CD4-positive, alpha-beta memory T cell (primary cell): ENCODE data around the gene ELL2. TPM values are rescaled to one million over a fixed set of nuclear protein-coding genes. Genes with fewer than 3 reads are reported as not detected.
A peak's percentile ranks its signal among the peaks of the same experiment; 100 is the strongest.
"Not testable (repeated sequence)": the region's sequence is repeated elsewhere in the genome, so short reads cannot be mapped to it uniquely, and the experiment has no call there.

Experiments used
- CTCF ChIA-PET: fragments of 350-600 bp; sonication (Branson Sonifier 250); formaldehyde crosslinking; loops from one replicate; lab custom pipeline; 2021; ENCODE audit warnings: inconsistent platforms; ENCODE audit not compliant: partially characterized antibody; lab: Charles Lee
- POLR2A ChIA-PET: fragments of 350-600 bp; sonication (Branson Sonifier 250); formaldehyde crosslinking; loops from one replicate; lab custom pipeline; 2021; ENCODE audit not compliant: partially characterized antibody; lab: Charles Lee
- DNase-seq, 5 donors: peaks; one replicate each; pipeline versions ENCODE4 v3.0.0 to v3.0.0-alpha.2; 2020 to 2022; ENCODE audit warnings: mixed read lengths in 1 of 5
- H3K27ac ChIP-seq: one replicate; pipeline ENCODE4 v1.7.0; 2013; ENCODE audit warnings: low read depth, low read length
- H3K27me3 ChIP-seq: 2 replicates; pipeline ENCODE4 v1.7.0; 2013; ENCODE audit warnings: mild to moderate bottlenecking, low read length, moderate library complexity; ENCODE audit not compliant: insufficient read depth
- H3K36me3 ChIP-seq: 2 replicates; pipeline ENCODE4 v1.7.0; 2013; ENCODE audit warnings: mild to moderate bottlenecking, low read length, moderate library complexity; ENCODE audit not compliant: insufficient read depth
- H3K4me1 ChIP-seq: 2 replicates; pipeline ENCODE4 v1.7.0; 2013; ENCODE audit warnings: mild to moderate bottlenecking, low read length, moderate library complexity; ENCODE audit not compliant: insufficient read depth
- H3K4me3 ChIP-seq, 2 donors: one replicate each; pipeline ENCODE4 v1.7.0; 2013; ENCODE audit warnings: low read length in 2 of 2, mild to moderate bottlenecking in 1 of 2
- H3K9me3 ChIP-seq, 2 donors: one replicate each; pipeline ENCODE4 v1.7.0; 2013; ENCODE audit warnings: low read length in 2 of 2, control low read depth in 1 of 2; ENCODE audit not compliant: control insufficient read depth in 1 of 2
- H3K27ac Mint-ChIP-seq, 7 donors: one replicate each; pipeline ENCODE4 v1.8.0; 2020 to 2021; ENCODE audit warnings: mixed read lengths in 7 of 7, mild to moderate bottlenecking in 6 of 7, inconsistent platforms in 3 of 7, moderate library complexity in 3 of 7
- H3K27me3 Mint-ChIP-seq, 2 donors: one replicate each; pipeline ENCODE4 v1.8.0; 2020 to 2021; ENCODE audit warnings: mixed read lengths in 2 of 2
- H3K36me3 Mint-ChIP-seq, 2 donors: one replicate each; pipeline ENCODE4 v1.8.0; 2020 to 2021; ENCODE audit warnings: mixed read lengths in 2 of 2, inconsistent platforms in 1 of 2, mild to moderate bottlenecking in 1 of 2
- H3K4me1 Mint-ChIP-seq, 4 donors: one replicate each; pipeline ENCODE4 v1.8.0; 2020 to 2021; ENCODE audit warnings: mixed read lengths in 4 of 4, mild to moderate bottlenecking in 1 of 4
- H3K4me3 Mint-ChIP-seq, 8 donors: one replicate each; pipeline ENCODE4 v1.8.0; 2020 to 2021; ENCODE audit warnings: mixed read lengths in 8 of 8, mild to moderate bottlenecking in 7 of 8, moderate library complexity in 6 of 8, inconsistent platforms in 3 of 8
- H3K9me3 Mint-ChIP-seq, 8 donors: one replicate each; pipeline ENCODE4 v1.8.0; 2020 to 2021; ENCODE audit warnings: mixed read lengths in 8 of 8, mild to moderate bottlenecking in 5 of 8, inconsistent platforms in 3 of 8, moderate library complexity in 1 of 8
- intact Hi-C: fragments of 100-400 bp; cut with micrococcal nuclease; formaldehyde crosslinking; loops from one replicate; pipeline ENCODE4 v1.15.1; 2023
- polyA plus RNA-seq, 2 donors: library from polyadenylated mRNA; unstranded; fragments of 300-500 nt; fragmentation: Illumina TruSeq; gene quantifications; one replicate each; pipeline ENCODE4 v1.2.3, GENCODE V29; 2021
- total RNA-seq, 2 experiments: library from RNA; stranded (reverse); gene quantifications; one replicate each; pipeline ENCODE4 v1.2.3, GENCODE V29; 2021

The ELL2 gene
- total and polyA plus RNA-seq, 4 experiments from 2014 or later, result 2.8 to 15.6 (median 9.3) TPM

DNA sequence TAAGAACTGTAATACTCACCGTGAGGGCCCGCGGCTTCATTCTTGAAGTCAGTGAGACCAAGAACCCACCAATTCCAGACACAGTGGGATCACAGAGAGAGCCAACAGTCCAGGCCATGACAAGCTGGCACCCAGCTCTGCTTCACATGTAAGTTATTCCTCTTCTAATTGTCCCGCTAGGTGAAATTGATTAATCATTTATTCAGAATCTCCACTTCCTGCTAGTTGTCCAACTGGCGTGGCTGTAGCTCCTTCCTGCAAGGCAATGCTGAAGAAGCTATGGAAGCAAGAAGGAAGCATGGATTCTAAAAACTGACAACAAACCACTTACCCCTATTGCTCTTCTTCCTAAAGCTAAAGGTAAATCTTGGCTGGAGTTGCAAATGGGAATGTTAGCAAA is 109.1 kb downstream of the ELL2 start:
- H3K4me3 ChIP-seq, result no peak overlapping the region
- no peak for DNase-seq
- CTCF ChIA-PET, result interaction anchor here (0.7 to 24.1 kb wide), 11 partner anchors 9 to 871 kb away, joined by 3 to 902 read pairs (median 6); no protein-coding TSS in a partner anchor
- Mint-ChIP-seq H3K27me3 (no peaks in the 10 kb centered on the region), H3K9me3 (no peaks in the 10 kb centered on the region), H3K4me3 (no peak overlapping the region), H3K4me1 (no peaks in the 10 kb centered on the region), H3K27ac (no peak overlapping the region), H3K36me3 (no peaks in the 10 kb centered on the region)
- H3K4me1 ChIP-seq, result no peaks in the 10 kb centered on the region
- H3K27me3 ChIP-seq, result no peaks in the 10 kb centered on the region
- no peaks in the 10 kb centered on the region for H3K36me3 ChIP-seq
- H3K9me3 ChIP-seq, result no peaks in the 10 kb centered on the region
- POLR2A ChIA-PET, result no interaction called here
- intact Hi-C loops, result no loop called here
- no peak overlapping the region for H3K27ac ChIP-seq

DNA sequence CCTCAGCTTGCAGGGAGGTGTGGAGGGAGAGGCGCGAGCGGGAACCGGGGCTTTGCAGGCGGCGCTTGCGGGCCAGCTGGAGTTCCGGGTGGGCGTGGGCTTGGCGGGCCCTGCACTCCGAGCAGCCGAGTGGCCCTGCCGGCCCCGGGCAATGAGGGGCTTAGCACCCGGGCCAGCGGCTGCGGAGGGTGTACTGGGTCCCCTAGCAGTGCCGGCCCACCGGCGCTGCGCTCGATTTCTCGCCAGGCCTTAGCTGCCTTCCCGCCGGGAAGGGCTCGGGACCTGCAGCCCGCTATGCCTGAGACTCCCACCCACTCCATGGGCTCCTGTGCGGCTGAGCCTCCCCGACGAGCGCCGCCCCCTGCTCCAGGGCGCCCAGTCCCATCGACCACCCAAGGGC is 110.5 kb downstream of the ELL2 start:
- H3K9me3 ChIP-seq, DNase-seq, H3K27ac Mint-ChIP-seq, H3K4me1 ChIP-seq, H3K4me3 ChIP-seq, H3K27ac ChIP-seq, H3K36me3 Mint-ChIP-seq, H3K27me3 ChIP-seq, POLR2A ChIA-PET, H3K4me1 Mint-ChIP-seq, intact Hi-C loops, H3K36me3 ChIP-seq, H3K9me3 Mint-ChIP-seq, H3K4me3 Mint-ChIP-seq, H3K27me3 Mint-ChIP-seq: not testable (repeated sequence)
- CTCF ChIA-PET, result interaction anchor here (1.2 to 24.1 kb wide), 7 partner anchors 7 to 488 kb away, joined by 3 to 902 read pairs (median 10); no protein-coding TSS in a partner anchor

DNA sequence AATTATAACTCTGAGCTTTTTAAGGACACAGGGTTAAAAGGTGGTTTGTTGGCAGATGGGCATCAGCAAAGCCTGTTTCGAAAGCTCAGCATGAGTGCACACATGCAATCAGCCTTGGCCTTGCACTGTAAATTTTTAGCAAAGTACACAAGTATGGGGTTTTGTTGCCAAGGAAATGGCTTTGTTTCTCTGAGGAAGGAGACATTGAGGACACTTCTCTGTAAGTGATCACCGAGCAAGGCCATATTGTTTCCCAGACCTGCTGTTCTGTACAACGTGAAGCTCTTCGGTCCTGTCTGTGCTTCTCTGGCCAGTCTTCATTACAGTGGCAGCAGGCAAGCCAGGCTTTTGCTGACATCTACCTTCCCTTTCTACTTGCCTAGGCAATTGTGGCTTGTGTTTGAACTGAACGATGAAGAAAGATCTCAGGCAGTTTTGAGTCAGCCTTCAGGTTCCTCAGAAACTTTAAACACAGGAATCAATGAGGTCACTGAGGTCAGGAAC is 111.2 kb downstream of the ELL2 start:
- POLR2A ChIA-PET, result interaction anchor here (1.4 kb wide), 1 partner anchor 40 kb away, joined by 3 read pairs; no protein-coding TSS in a partner anchor
- no peak for DNase-seq
- H3K4me1 ChIP-seq, result no peaks in the 10 kb centered on the region
- Mint-ChIP-seq H3K36me3 (no peaks in the 10 kb centered on the region), H3K9me3 (no peaks in the 10 kb centered on the region), H3K27me3 (no peaks in the 10 kb centered on the region), H3K27ac (no peak overlapping the region), H3K4me3 (no peak overlapping the region), H3K4me1 (peaks cover 0 to 4% (median 3%) of the 10 kb centered on the region in 4 donors)
- intact Hi-C loops, result no loop called here
- no peak overlapping the region for H3K27ac ChIP-seq
- H3K36me3 ChIP-seq, result no peaks in the 10 kb centered on the region
- no peaks in the 10 kb centered on the region for H3K27me3 ChIP-seq
- no peaks in the 10 kb centered on the region for H3K9me3 ChIP-seq
- CTCF ChIA-PET, result interaction anchor here (0.7 to 24.1 kb wide), 12 partner anchors 8 to 489 kb away, joined by 3 to 902 read pairs (median 20); partner anchors contain the start of genes GLRX and RFESD
- H3K4me3 ChIP-seq, result no peak overlapping the region

DNA sequence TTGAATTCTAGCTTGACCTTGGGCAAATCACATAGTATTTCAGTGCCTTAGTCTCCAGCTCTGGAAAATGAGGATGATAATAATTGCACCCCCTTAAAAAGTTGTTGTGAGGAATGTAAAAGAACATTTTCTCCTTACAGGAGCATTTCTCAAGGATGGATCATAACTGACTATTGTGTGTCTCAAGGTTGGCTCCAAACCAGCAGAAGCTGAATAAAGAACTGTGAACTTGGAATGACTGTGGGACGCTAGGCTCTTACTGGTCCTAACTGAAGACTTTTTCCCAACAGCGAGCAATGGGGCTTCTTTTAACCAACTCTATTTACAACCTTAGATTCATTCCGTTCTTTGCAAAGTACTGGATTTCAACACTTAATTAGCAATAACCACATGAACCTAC is 113.0 kb downstream of the ELL2 start:
- H3K36me3 ChIP-seq, result no peaks in the 10 kb centered on the region
- H3K4me3 Mint-ChIP-seq, result no peak overlapping the region
- H3K27me3 Mint-ChIP-seq, result no peaks in the 10 kb centered on the region
- H3K4me3 ChIP-seq, result no peak overlapping the region
- H3K27ac Mint-ChIP-seq, result no peak overlapping the region
- ChIA-PET CTCF (interaction anchor here (0.8 to 24.1 kb wide), 17 partner anchors 10 to 490 kb away, joined by 3 to 902 read pairs (median 8); partner anchors contain the start of genes GLRX and RFESD), POLR2A (interaction anchor here (1.0 to 2.4 kb wide), 3 partner anchors 14 to 67 kb away, joined by 3 to 17 read pairs (median 6); partner anchors contain the start of gene GLRX)
- no peak for DNase-seq
- H3K4me1 Mint-ChIP-seq, result peaks cover 4 to 15% (median 5%) of the 10 kb centered on the region in 4 donors
- no peaks in the 10 kb centered on the region for H3K9me3 ChIP-seq
- H3K27ac ChIP-seq, result no peak overlapping the region
- no peaks in the 10 kb centered on the region for H3K36me3 Mint-ChIP-seq
- intact Hi-C loops, result no loop called here
- peaks cover 8% of the 10 kb centered on the region for H3K4me1 ChIP-seq
- H3K9me3 Mint-ChIP-seq, result no peaks in the 10 kb centered on the region
- no peaks in the 10 kb centered on the region for H3K27me3 ChIP-seq

DNA sequence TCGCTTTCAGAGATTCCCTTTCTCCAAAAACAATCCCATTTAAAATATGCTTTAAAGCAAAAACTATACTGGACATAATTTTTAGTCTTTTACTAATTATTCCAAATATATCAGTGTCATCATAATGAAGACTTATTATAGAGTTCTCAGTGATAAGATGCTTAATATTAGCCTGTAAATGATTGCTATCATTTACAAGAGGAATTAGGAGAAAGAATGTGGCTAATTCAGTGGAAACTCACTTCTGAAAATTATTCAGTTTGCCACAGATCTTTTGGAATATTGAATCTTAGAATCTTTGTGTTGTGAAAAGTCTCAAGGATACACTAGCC is 114.4 kb downstream of the ELL2 start:
- Mint-ChIP-seq H3K36me3 (no peaks in the 10 kb centered on the region), H3K4me1 (peaks cover 14 to 29% (median 18%) of the 10 kb centered on the region in 4 donors), H3K27ac (no peak overlapping the region), H3K9me3 (no peaks in the 10 kb centered on the region), H3K27me3 (no peaks in the 10 kb centered on the region), H3K4me3 (no peak overlapping the region)
- Histone ChIP-seq H3K9me3 (no peaks in the 10 kb centered on the region), H3K36me3 (no peaks in the 10 kb centered on the region), H3K27me3 (no peaks in the 10 kb centered on the region), H3K4me3 (no peak overlapping the region), H3K4me1 (peaks cover 20% of the 10 kb centered on the region), H3K27ac (no peak overlapping the region)
- intact Hi-C loops, result loop anchor here (1.0 kb wide), 3 partner anchors 66 to 203 kb away; no protein-coding TSS in a partner anchor
- DNase-seq, result no peak
- ChIA-PET POLR2A (interaction anchor here (1.5 to 2.4 kb wide), 3 partner anchors 12 to 66 kb away, joined by 6 to 17 read pairs (median 9); partner anchors contain the start of gene GLRX), CTCF (interaction anchor here (0.8 to 24.1 kb wide), 15 partner anchors 11 to 492 kb away, joined by 3 to 902 read pairs (median 15); partner anchors contain the start of genes GLRX and RFESD)

DNA sequence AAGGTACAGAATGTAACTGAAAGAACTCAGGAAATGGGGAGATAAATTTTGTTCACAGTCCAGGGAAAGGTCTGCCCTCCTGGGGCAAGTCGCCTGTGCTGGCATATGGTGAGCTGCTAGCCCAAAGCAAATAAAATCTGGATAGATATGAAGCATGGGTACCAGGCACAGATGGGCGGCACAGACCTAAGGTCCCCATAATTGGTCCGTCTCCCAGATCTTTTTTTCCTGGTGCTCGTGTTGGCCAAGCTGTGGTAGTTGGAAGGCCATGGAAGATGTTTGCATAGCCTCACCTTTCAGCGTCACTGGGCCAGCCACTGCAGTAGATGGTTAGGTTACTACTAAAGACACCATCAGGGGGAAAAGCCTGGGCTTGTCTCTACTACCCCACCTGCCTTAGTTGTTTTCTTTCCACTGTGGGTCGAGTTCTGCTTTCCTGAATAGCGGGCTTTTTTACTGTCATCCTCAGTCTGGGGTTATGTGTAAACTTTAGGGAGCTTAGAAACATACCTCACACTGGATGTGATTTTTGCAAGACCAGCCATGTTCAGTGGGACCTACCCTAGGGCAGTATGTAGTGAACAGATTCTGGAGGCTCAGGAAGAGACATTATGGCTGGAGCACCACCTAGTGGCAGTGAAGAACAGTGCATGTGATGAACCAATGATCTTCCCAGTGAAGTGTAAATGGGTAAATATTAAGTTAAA is 114.9 kb downstream of the ELL2 start:
- H3K27ac ChIP-seq, result no peak overlapping the region
- Mint-ChIP-seq H3K4me1 (peaks cover 14 to 30% (median 19%) of the 10 kb centered on the region in 4 donors), H3K9me3 (no peaks in the 10 kb centered on the region), H3K36me3 (no peaks in the 10 kb centered on the region), H3K27ac (peak overlapping the region in 2 of 7 donors; percentile 30 to 32), H3K4me3 (no peak overlapping the region), H3K27me3 (no peaks in the 10 kb centered on the region)
- H3K4me1 ChIP-seq, result peaks cover 20% of the 10 kb centered on the region
- no peaks in the 10 kb centered on the region for H3K36me3 ChIP-seq
- CTCF ChIA-PET, result interaction anchor here (0.7 to 24.1 kb wide), 24 partner anchors 8 to 492 kb away, joined by 3 to 902 read pairs (median 4); partner anchors contain the start of genes ELL2, GLRX and RFESD
- no peaks in the 10 kb centered on the region for H3K9me3 ChIP-seq
- DNase-seq, result peak; percentile 66 to 70 (median 69)
- H3K27me3 ChIP-seq, result no peaks in the 10 kb centered on the region
- H3K4me3 ChIP-seq, result no peak overlapping the region
- POLR2A ChIA-PET, result interaction anchor here (1.3 to 1.5 kb wide), 3 partner anchors 24 to 65 kb away, joined by 3 to 9 read pairs (median 8); partner anchors contain the start of gene GLRX
- intact Hi-C loops, result loop anchor here (1.0 kb wide), 3 partner anchors 65 to 202 kb away; no protein-coding TSS in a partner anchor

DNA sequence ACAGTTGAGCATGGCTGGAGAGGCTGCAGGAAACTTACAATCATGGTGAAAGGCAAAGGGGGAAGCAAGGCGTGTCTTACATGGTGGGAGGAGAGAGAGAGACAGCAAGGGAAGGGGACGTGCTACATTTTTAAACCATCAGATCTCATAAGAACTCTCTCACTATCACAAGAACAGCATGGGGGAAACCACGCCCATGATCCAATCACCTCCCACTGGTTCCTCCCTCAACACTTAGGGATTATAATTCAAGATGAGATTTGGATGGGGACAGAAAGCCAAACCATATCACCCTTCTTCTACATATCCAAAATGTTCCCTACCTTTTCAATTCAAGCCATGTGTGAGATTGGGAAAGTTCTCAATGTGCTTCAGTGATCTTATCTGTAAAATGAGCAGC is 116.3 kb downstream of the ELL2 start:
- H3K4me1 ChIP-seq, result peaks cover 20% of the 10 kb centered on the region
- H3K9me3 ChIP-seq, result no peaks in the 10 kb centered on the region
- H3K4me1 Mint-ChIP-seq, result peaks cover 15 to 30% (median 20%) of the 10 kb centered on the region in 4 donors
- H3K36me3 ChIP-seq, result no peaks in the 10 kb centered on the region
- no peaks in the 10 kb centered on the region for H3K36me3 Mint-ChIP-seq
- CTCF ChIA-PET, result interaction anchor here (1.4 to 24.1 kb wide), 10 partner anchors 13 to 494 kb away, joined by 3 to 902 read pairs (median 24); partner anchors contain the start of genes ELL2, GLRX and RFESD
- POLR2A ChIA-PET, result interaction anchor here (1.3 to 1.4 kb wide), 2 partner anchors 37 to 64 kb away, joined by 3 to 8 read pairs; no protein-coding TSS in a partner anchor
- peak overlapping the region in 3 of 7 donors; percentile 58 to 77 (median 66) for H3K27ac Mint-ChIP-seq
- H3K9me3 Mint-ChIP-seq, result no peaks in the 10 kb centered on the region
- intact Hi-C loops, result no loop called here
- no peak overlapping the region for H3K27ac ChIP-seq
- no peaks in the 10 kb centered on the region for H3K27me3 ChIP-seq
- no peak overlapping the region for H3K4me3 ChIP-seq
- H3K4me3 Mint-ChIP-seq, result no peak overlapping the region
- DNase-seq, result no peak
- no peaks in the 10 kb centered on the region for H3K27me3 Mint-ChIP-seq
